ENCODE results near the gene KCTD16.

The KCTD16 gene

GRCh38 chr5:144170276-144171024, at the start of gene KCTD16, which contains the start of gene YIPF5 (continued):
- TF ChIP-seq PRDM10 (tag by site-specific recombination; IDR thresholded peaks at IDR 0.05) (peak; percentile 45; the same call in 1 of the 2 replicates), ZNF571 (tag by site-specific recombination; IDR thresholded peaks at IDR 0.05) (no peak), ELK4 (IDR thresholded peaks at IDR 0.05; ENCODE audit: borderline replicate concordance, low read depth, low read length) (peak; percentile 33; the same call in 1 of the 2 replicates), KLF17 (tag by site-specific recombination; IDR thresholded peaks at IDR 0.05) (no peak), CTCF (tag by site-specific recombination; IDR thresholded peaks at IDR 0.05) (no peak), ZNF2 (tag by site-specific recombination; IDR thresholded peaks at IDR 0.05) (peak; percentile 37; the same call in 1 of the 2 replicates), ZNF530 (tag by site-specific recombination; IDR thresholded peaks at IDR 0.05; ENCODE audit: low read depth) (no peak), ZNF211 (tag by site-specific recombination; IDR thresholded peaks at IDR 0.05; ENCODE audit: low read depth) (no peak), ZNF580 (tag by site-specific recombination; IDR thresholded peaks at IDR 0.05) (no peak), HIC1 (tag by site-specific recombination; IDR thresholded peaks at IDR 0.05) (peak; percentile 51; the same call in 1 of the 2 replicates), ZNF433 (tag by site-specific recombination; IDR thresholded peaks at IDR 0.05; ENCODE audit: low read depth) (no peak), ZNF148 (tag by site-specific recombination; IDR thresholded peaks at IDR 0.05; ENCODE audit: borderline replicate concordance) (no peak), GLI4 (tag by site-specific recombination; IDR thresholded peaks at IDR 0.05) (no peak), ZNF274 (IDR thresholded peaks at IDR 0.05; ENCODE audit: low read length) (no peak), ZNF274 (tag by site-specific recombination; IDR thresholded peaks at IDR 0.05; ENCODE audit: borderline replicate concordance) (no peak), ZNF629 (tag by site-specific recombination; IDR thresholded peaks at IDR 0.05) (peak; percentile 72), ZBTB20 (tag by site-specific recombination; IDR thresholded peaks at IDR 0.05) (peak; percentile 54; the same call in 1 of the 2 replicates), ZNF157 (tag by site-specific recombination; IDR thresholded peaks at IDR 0.05) (no peak), ZNF449 (tag by site-specific recombination; IDR thresholded peaks at IDR 0.05) (peak; percentile 18; the same call in 1 of the 2 replicates), ZNF600 (tag by site-specific recombination; IDR thresholded peaks at IDR 0.05) (peak; percentile 70; the same call in 1 of the 2 replicates), ZNF394 (tag by site-specific recombination; IDR thresholded peaks at IDR 0.05; ENCODE audit: borderline replicate concordance) (peak; percentile 41; the same call in 1 of the 2 replicates), ZFP37 (tag by site-specific recombination; IDR thresholded peaks at IDR 0.05) (0 out of 2 replicates have a peak, but pooled peaks have one; percentile 15), GLIS2 (tag by site-specific recombination; IDR thresholded peaks at IDR 0.05) (no peak), ZNF214 (tag by site-specific recombination; IDR thresholded peaks at IDR 0.05; ENCODE audit: borderline replicate concordance) (no peak)
